Thyroid gland (tissue), 4 donors: ENCODE results near the gene KIAA0930.

ENCODE experiments used
- CTCF ChIP-seq, 6 experiments: fragments of 200-600 bp in 3 of 6; fragments of 450-650 bp in 3 of 6; sonication (generic) in 3 of 6; IDR thresholded peaks; one replicate each; pipeline ENCODE4 v1.5.1; 2016 to 2019; ENCODE audit warnings: antibody characterized with exemption in 6 of 6, mild to moderate bottlenecking in 2 of 6, inconsistent platforms in 1 of 6, moderate library complexity in 1 of 6
- POLR2A ChIP-seq, 2 donors: fragments of 450-650 bp; IDR thresholded peaks; one replicate each; pipeline ENCODE4 v1.6.1; 2017; ENCODE audit warnings: antibody characterized with exemption in 2 of 2, mild to moderate bottlenecking in 2 of 2, moderate library complexity in 1 of 2

GRCh38 chr22:45273452-45274075, 32.9 kb upstream of the KIAA0930 start:
- TF ChIP-seq CTCF (IDR thresholded peaks at IDR 0.05) (no peak), POLR2A (IDR thresholded peaks at IDR 0.05) (no peak)
